ENCODE measurements around the gene BMPR1A.
A peak's percentile ranks its signal among the peaks of the same experiment; 100 is the strongest.

The BMPR1A gene

GRCh38 chr10:86759073-86759672 is 2.8 kb downstream of the BMPR1A start:
- peak in 1 of 3 donors; percentile 11 for DNase-seq
- WGBS (ENCODE audit: insufficient coverage) = 60% methylated on average over 1 of the region's 3 CpGs
- Histone ChIP-seq H3K9me3 (ENCODE audit: control extremely low read depth in 1 of 5, control insufficient read depth in 4 of 5, insufficient read depth in 2 of 5, low read depth in 1 of 5, low read length in 4 of 5) (no peaks in the 10 kb centered on the region), H3K4me3 (ENCODE audit: control insufficient read depth in 1 of 7, extremely low read depth in 1 of 7, insufficient read depth in 4 of 7, low read depth in 2 of 7, low read length in 6 of 7) (no peak overlapping the region), H3K4me1 (ENCODE audit: control extremely low read depth in 1 of 4, control insufficient read depth in 4 of 4, insufficient read depth in 4 of 4, low read length in 3 of 4) (peaks cover 0 to 19% (median 16%) of the 10 kb centered on the region in 4 experiments), H3K27me3 (replicated peaks in 2 of 5; ENCODE audit: control insufficient read depth in 4 of 5, insufficient read depth in 5 of 5, low read length in 4 of 5) (peaks cover 24 to 88% (median 44%) of the 10 kb centered on the region in 5 experiments), H3K27ac (ENCODE audit: insufficient read depth in 1 of 2, low read depth in 1 of 2, low read length in 2 of 2, poor library complexity in 1 of 2, severe bottlenecking in 2 of 2) (no peak overlapping the region), H3K36me3 (ENCODE audit: control insufficient read depth in 4 of 4, insufficient read depth in 4 of 4, low read length in 3 of 4) (no peaks in the 10 kb centered on the region)
- ChIA-PET CTCF (interaction anchor here (1.2 kb wide), 1 partner anchor 9 kb away, joined by 3 read pairs; no protein-coding TSS in a partner anchor), POLR2A (interaction anchor here (0.6 kb wide), 1 partner anchor 13 kb away, joined by 4 read pairs; no protein-coding TSS in a partner anchor)

- DNase-seq = no peak
- POLR2A ChIA-PET = no interaction called here
Measured at GRCh38 chr10:86763404-86763803, 7.0 kb downstream of the BMPR1A start.

GRCh38 chr10:86765548-86765947 is 9.1 kb downstream of the BMPR1A start:
- ChIA-PET CTCF (no interaction called here), POLR2A (no interaction called here)
- no CpG with 5 or more reads among the region's 2 CpGs for WGBS (ENCODE audit: insufficient coverage)
- H3K4me1 ChIP-seq (ENCODE audit: control extremely low read depth in 1 of 4, control insufficient read depth in 4 of 4, insufficient read depth in 4 of 4, low read length in 3 of 4) = no peaks in the 10 kb centered on the region
- H3K4me3 ChIP-seq (ENCODE audit: control insufficient read depth in 1 of 7, extremely low read depth in 1 of 7, insufficient read depth in 4 of 7, low read depth in 2 of 7, low read length in 6 of 7) = no peak overlapping the region
- no peak overlapping the region for H3K27ac ChIP-seq (ENCODE audit: insufficient read depth in 1 of 2, low read depth in 1 of 2, low read length in 2 of 2, poor library complexity in 1 of 2, severe bottlenecking in 2 of 2)
- H3K27me3 ChIP-seq (replicated peaks in 2 of 5; ENCODE audit: control insufficient read depth in 4 of 5, insufficient read depth in 5 of 5, low read length in 4 of 5) = peaks cover 7 to 51% (median 32%) of the 10 kb centered on the region in 5 experiments
- DNase-seq = no peak
- H3K9me3 ChIP-seq (ENCODE audit: control extremely low read depth in 1 of 5, control insufficient read depth in 4 of 5, insufficient read depth in 2 of 5, low read depth in 1 of 5, low read length in 4 of 5) = no peaks in the 10 kb centered on the region
- no peaks in the 10 kb centered on the region for H3K36me3 ChIP-seq (ENCODE audit: control insufficient read depth in 4 of 4, insufficient read depth in 4 of 4, low read length in 3 of 4)

More at GRCh38 chr10:86763404-86763803, 7.0 kb downstream of the BMPR1A start:
- CTCF ChIA-PET = interaction anchor here (1.4 kb wide), 1 partner anchor 9 kb away, joined by 3 read pairs; no protein-coding TSS in a partner anchor
- WGBS (ENCODE audit: insufficient coverage) = 94% methylated on average over 2 of the region's 5 CpGs
- Histone ChIP-seq H3K27me3 (replicated peaks in 2 of 5; ENCODE audit: control insufficient read depth in 4 of 5, insufficient read depth in 5 of 5, low read length in 4 of 5) (peaks cover 15 to 62% (median 35%) of the 10 kb centered on the region in 5 experiments), H3K27ac (ENCODE audit: insufficient read depth in 1 of 2, low read depth in 1 of 2, low read length in 2 of 2, poor library complexity in 1 of 2, severe bottlenecking in 2 of 2) (no peak overlapping the region), H3K4me1 (ENCODE audit: control extremely low read depth in 1 of 4, control insufficient read depth in 4 of 4, insufficient read depth in 4 of 4, low read length in 3 of 4) (no peaks in the 10 kb centered on the region), H3K4me3 (ENCODE audit: control insufficient read depth in 1 of 7, extremely low read depth in 1 of 7, insufficient read depth in 4 of 7, low read depth in 2 of 7, low read length in 6 of 7) (no peak overlapping the region), H3K36me3 (ENCODE audit: control insufficient read depth in 4 of 4, insufficient read depth in 4 of 4, low read length in 3 of 4) (no peaks in the 10 kb centered on the region), H3K9me3 (ENCODE audit: control extremely low read depth in 1 of 5, control insufficient read depth in 4 of 5, insufficient read depth in 2 of 5, low read depth in 1 of 5, low read length in 4 of 5) (no peaks in the 10 kb centered on the region)

- CTCF ChIA-PET = no interaction called here
- no peak for DNase-seq
- Histone ChIP-seq H3K4me1 (ENCODE audit: control extremely low read depth in 1 of 4, control insufficient read depth in 4 of 4, insufficient read depth in 4 of 4, low read length in 3 of 4) (no peaks in the 10 kb centered on the region), H3K4me3 (ENCODE audit: control insufficient read depth in 1 of 7, extremely low read depth in 1 of 7, insufficient read depth in 4 of 7, low read depth in 2 of 7, low read length in 6 of 7) (no peak overlapping the region), H3K27ac (ENCODE audit: insufficient read depth in 1 of 2, low read depth in 1 of 2, low read length in 2 of 2, poor library complexity in 1 of 2, severe bottlenecking in 2 of 2) (no peak overlapping the region), H3K9me3 (ENCODE audit: control extremely low read depth in 1 of 5, control insufficient read depth in 4 of 5, insufficient read depth in 2 of 5, low read depth in 1 of 5, low read length in 4 of 5) (no peaks in the 10 kb centered on the region), H3K36me3 (ENCODE audit: control insufficient read depth in 4 of 4, insufficient read depth in 4 of 4, low read length in 3 of 4) (no peaks in the 10 kb centered on the region), H3K27me3 (replicated peaks in 2 of 5; ENCODE audit: control insufficient read depth in 4 of 5, insufficient read depth in 5 of 5, low read length in 4 of 5) (peaks cover 4 to 26% (median 24%) of the 10 kb centered on the region in 5 experiments)
- WGBS (ENCODE audit: insufficient coverage) = 100% methylated on average over 1 of the region's 1 CpG
- POLR2A ChIA-PET = no interaction called here
Measured at GRCh38 chr10:86768412-86769062, 12.1 kb downstream of the BMPR1A start.

GRCh38 chr10:86769991-86770390 is 13.6 kb downstream of the BMPR1A start:
- 95% methylated on average over 8 of the region's 10 CpGs for WGBS (ENCODE audit: insufficient coverage)
- Histone ChIP-seq H3K9me3 (ENCODE audit: control extremely low read depth in 1 of 5, control insufficient read depth in 4 of 5, insufficient read depth in 2 of 5, low read depth in 1 of 5, low read length in 4 of 5) (no peaks in the 10 kb centered on the region), H3K27me3 (replicated peaks in 2 of 5; ENCODE audit: control insufficient read depth in 4 of 5, insufficient read depth in 5 of 5, low read length in 4 of 5) (peaks cover 2 to 23% (median 18%) of the 10 kb centered on the region in 5 experiments), H3K27ac (ENCODE audit: insufficient read depth in 1 of 2, low read depth in 1 of 2, low read length in 2 of 2, poor library complexity in 1 of 2, severe bottlenecking in 2 of 2) (no peak overlapping the region), H3K4me3 (ENCODE audit: control insufficient read depth in 1 of 7, extremely low read depth in 1 of 7, insufficient read depth in 4 of 7, low read depth in 2 of 7, low read length in 6 of 7) (no peak overlapping the region), H3K4me1 (ENCODE audit: control extremely low read depth in 1 of 4, control insufficient read depth in 4 of 4, insufficient read depth in 4 of 4, low read length in 3 of 4) (no peaks in the 10 kb centered on the region), H3K36me3 (ENCODE audit: control insufficient read depth in 4 of 4, insufficient read depth in 4 of 4, low read length in 3 of 4) (no peaks in the 10 kb centered on the region)
- DNase-seq = no peak
- POLR2A ChIA-PET = no interaction called here
- CTCF ChIA-PET = interaction anchor here (0.8 to 1.6 kb wide), 3 partner anchors 28 to 168 kb away, joined by 3 to 5 read pairs (median 3); no protein-coding TSS in a partner anchor

- H3K4me1 ChIP-seq (ENCODE audit: control extremely low read depth in 1 of 4, control insufficient read depth in 4 of 4, insufficient read depth in 4 of 4, low read length in 3 of 4) = no peaks in the 10 kb centered on the region
- H3K36me3 ChIP-seq (ENCODE audit: control insufficient read depth in 4 of 4, insufficient read depth in 4 of 4, low read length in 3 of 4) = no peaks in the 10 kb centered on the region
- DNase-seq = no peak
- no peaks in the 10 kb centered on the region for H3K9me3 ChIP-seq (ENCODE audit: control extremely low read depth in 1 of 5, control insufficient read depth in 4 of 5, insufficient read depth in 2 of 5, low read depth in 1 of 5, low read length in 4 of 5)
- no CpG with 5 or more reads among the region's 2 CpGs for WGBS (ENCODE audit: insufficient coverage)
- ChIA-PET CTCF (interaction anchor here (1.2 to 1.6 kb wide), 2 partner anchors 28 to 168 kb away, joined by 3 to 5 read pairs; no protein-coding TSS in a partner anchor), POLR2A (no interaction called here)
- H3K4me3 ChIP-seq (ENCODE audit: control insufficient read depth in 1 of 7, extremely low read depth in 1 of 7, insufficient read depth in 4 of 7, low read depth in 2 of 7, low read length in 6 of 7) = no peak overlapping the region
- peaks cover 2 to 26% (median 17%) of the 10 kb centered on the region in 5 experiments for H3K27me3 ChIP-seq (replicated peaks in 2 of 5; ENCODE audit: control insufficient read depth in 4 of 5, insufficient read depth in 5 of 5, low read length in 4 of 5)
- H3K27ac ChIP-seq (ENCODE audit: insufficient read depth in 1 of 2, low read depth in 1 of 2, low read length in 2 of 2, poor library complexity in 1 of 2, severe bottlenecking in 2 of 2) = no peak overlapping the region
Measured at GRCh38 chr10:86770412-86770960, 14.1 kb downstream of the BMPR1A start.

- Histone ChIP-seq H3K9me3 (ENCODE audit: control extremely low read depth in 1 of 5, control insufficient read depth in 4 of 5, insufficient read depth in 2 of 5, low read depth in 1 of 5, low read length in 4 of 5) (no peaks in the 10 kb centered on the region), H3K4me1 (ENCODE audit: control extremely low read depth in 1 of 4, control insufficient read depth in 4 of 4, insufficient read depth in 4 of 4, low read length in 3 of 4) (no peaks in the 10 kb centered on the region), H3K27ac (ENCODE audit: insufficient read depth in 1 of 2, low read depth in 1 of 2, low read length in 2 of 2, poor library complexity in 1 of 2, severe bottlenecking in 2 of 2) (no peak overlapping the region), H3K4me3 (ENCODE audit: control insufficient read depth in 1 of 7, extremely low read depth in 1 of 7, insufficient read depth in 4 of 7, low read depth in 2 of 7, low read length in 6 of 7) (no peak overlapping the region), H3K27me3 (replicated peaks in 2 of 5; ENCODE audit: control insufficient read depth in 4 of 5, insufficient read depth in 5 of 5, low read length in 4 of 5) (peaks cover 0 to 21% (median 9%) of the 10 kb centered on the region in 5 experiments), H3K36me3 (ENCODE audit: control insufficient read depth in 4 of 4, insufficient read depth in 4 of 4, low read length in 3 of 4) (no peaks in the 10 kb centered on the region)
- no peak for DNase-seq
- WGBS (ENCODE audit: insufficient coverage) = 100% methylated on average over 1 of the region's 6 CpGs
- CTCF ChIA-PET = no interaction called here
- POLR2A ChIA-PET = no interaction called here
Measured at GRCh38 chr10:86773498-86773897, 17.1 kb downstream of the BMPR1A start.

All from common myeloid progenitor, CD34-positive (primary cell).